H1 (cell line): Measurements from ENCODE around the gene SLC9A2. TPM values are rescaled to one million over a fixed set of nuclear protein-coding genes. Genes with fewer than 3 reads are reported as not detected.
A peak's percentile ranks its signal among the peaks of the same experiment; 100 is the strongest.

Experiments used
- CTCF ChIA-PET: fragments of 300-600 bp; sonication (Branson Sonifier 250); formaldehyde crosslinking; loops from one replicate; lab custom pipeline; 2021; ENCODE audit not compliant: partially characterized antibody; lab: Charles Lee
- POLR2A ChIA-PET: fragments of 300-600 bp; sonication (Branson Sonifier 250); formaldehyde crosslinking; loops from one replicate; lab custom pipeline; 2021; ENCODE audit warnings: inconsistent platforms; ENCODE audit not compliant: partially characterized antibody; lab: Charles Lee
- DNase-seq, 2 experiments: peaks; one replicate each; pipeline versions ENCODE4 v3.0.0 to v3.0.0-alpha.2; 2010 to 2022; ENCODE audit warnings: low spot score in 2 of 2, low read depth in 1 of 2, mixed read lengths in 1 of 2
- FAIRE-seq: peaks from 2 replicates; lab custom pipeline; 2011; peaks lifted over from hg19 to GRCh38; lab: Jason Lieb, UNC
- H2AFZ ChIP-seq: 2 replicates; pipeline ENCODE4 v1.8.1; 2012; ENCODE audit warnings: low read length, inconsistent platforms
- H2AK5ac ChIP-seq: 2 replicates; pipeline ENCODE4 v1.6.1; 2013; ENCODE audit warnings: low read depth, low read length
- H2BK120ac ChIP-seq: replicated peaks from 2 replicates; pipeline ENCODE3; 2013; ENCODE audit warnings: low read depth, low read length, inconsistent platforms
- H2BK12ac ChIP-seq: 2 replicates; pipeline ENCODE4 v1.6.1; 2013; ENCODE audit warnings: low read depth, low read length
- H2BK15ac ChIP-seq: 2 replicates; pipeline ENCODE4 v1.6.1; 2013; ENCODE audit warnings: low read length
- H2BK20ac ChIP-seq: 2 replicates; pipeline ENCODE4 v1.6.1; 2013; ENCODE audit warnings: low read length
- H2BK5ac ChIP-seq: 2 replicates; pipeline ENCODE4 v1.6.1; 2013; ENCODE audit warnings: low read depth, low read length
- H3K14ac ChIP-seq: 2 replicates; pipeline ENCODE4 v1.6.1; 2013; ENCODE audit warnings: inconsistent platforms; ENCODE audit not compliant: insufficient read length
- H3K18ac ChIP-seq: 2 replicates; pipeline ENCODE4 v1.6.1; 2013; ENCODE audit warnings: low read length; ENCODE audit errors: extremely low read depth
- H3K23ac ChIP-seq: 2 replicates; pipeline ENCODE4 v1.6.1; 2013; ENCODE audit warnings: inconsistent platforms; ENCODE audit not compliant: insufficient read length
- H3K23me2 ChIP-seq: 2 replicates; pipeline ENCODE4 v1.6.1; 2013; ENCODE audit warnings: low read depth, low read length
- H3K27ac ChIP-seq: 2 replicates; pipeline ENCODE4 v1.6.1; 2011; ENCODE audit warnings: low read depth, low read length, inconsistent platforms
- H3K27me3 ChIP-seq, 4 experiments: replicated peaks in 1 of 4; 1 replicate in 1 of 4; 2 replicates in 3 of 4; pipeline versions ENCODE4 v1.6.1 to v1.8.1; 2011 to 2013; ENCODE audit warnings: low read length in 3 of 4, mild to moderate bottlenecking in 3 of 4, inconsistent platforms in 2 of 4, mixed read lengths in 2 of 4, moderate library complexity in 1 of 4; ENCODE audit not compliant: control insufficient read depth in 3 of 4, insufficient read depth in 3 of 4; ENCODE audit errors: extremely low read depth in 1 of 4
- H3K36me3 ChIP-seq, 4 experiments: 2 replicates each; pipeline versions ENCODE4 v1.6.1 to v1.8.1; 2011 to 2013; ENCODE audit warnings: mild to moderate bottlenecking in 4 of 4, low read length in 3 of 4, moderate library complexity in 2 of 4, control low read depth in 1 of 4, inconsistent platforms in 1 of 4; ENCODE audit not compliant: insufficient read depth in 4 of 4, control insufficient read depth in 2 of 4
- H3K4ac ChIP-seq: replicated peaks from 2 replicates; pipeline ENCODE3; 2013; ENCODE audit warnings: low read length, low read depth, mixed read lengths, inconsistent platforms; ENCODE audit not compliant: insufficient read length
- H3K4me1 ChIP-seq, 4 experiments: replicated peaks in 1 of 4; 1 replicate in 1 of 4; 2 replicates in 3 of 4; pipeline versions ENCODE4 v1.6.1 to v1.8.1; 2011 to 2013; ENCODE audit warnings: low read length in 3 of 4, inconsistent platforms in 2 of 4, mixed read lengths in 1 of 4; ENCODE audit not compliant: insufficient read depth in 4 of 4, control insufficient read depth in 3 of 4
- H3K4me2 ChIP-seq, 2 experiments: 2 replicates each; pipeline versions ENCODE4 v1.6.1 to v1.8.1; 2011 to 2013; ENCODE audit warnings: low read depth in 2 of 2, low read length in 2 of 2, control low read depth in 1 of 2, inconsistent platforms in 1 of 2, mild to moderate bottlenecking in 1 of 2; ENCODE audit not compliant: insufficient read depth in 1 of 2
- H3K4me3 ChIP-seq, 4 experiments: fragments of 200-600, 300-600 bp in 1 of 4; sonication (generic), shearing (Covaris generic), sonication (Bioruptor Twin) in 1 of 4; 2 replicates each; pipeline versions ENCODE4 v1.5.1 to v1.8.1; 2011 to 2016; ENCODE audit warnings: low read length in 4 of 4, low read depth in 3 of 4, control low read depth in 2 of 4, inconsistent platforms in 2 of 4, mild to moderate bottlenecking in 2 of 4, mixed read lengths in 1 of 4, moderate library complexity in 1 of 4; ENCODE audit not compliant: insufficient read depth in 2 of 4; ENCODE audit errors: extremely low read depth in 1 of 4
- H3K56ac ChIP-seq: replicated peaks from 2 replicates; pipeline ENCODE3; 2013; ENCODE audit warnings: low read depth, mild to moderate bottlenecking, mixed read lengths, low read length, inconsistent platforms; ENCODE audit not compliant: insufficient read length
- H3K79me1 ChIP-seq: 2 replicates; pipeline ENCODE4 v1.6.1; 2013; ENCODE audit warnings: low read depth, low read length, control low read depth
- H3K79me2 ChIP-seq, 2 experiments: 2 replicates each; pipeline versions ENCODE4 v1.6.1 to v1.8.1; 2012 to 2013; ENCODE audit warnings: low read length in 2 of 2, mild to moderate bottlenecking in 2 of 2, inconsistent platforms in 1 of 2; ENCODE audit not compliant: insufficient read depth in 2 of 2, control insufficient read depth in 1 of 2
- H3K9ac ChIP-seq, 4 experiments: replicated peaks in 1 of 4; 1 replicate in 1 of 4; 2 replicates in 3 of 4; pipeline versions ENCODE4 v1.6.1 to v1.8.1; 2011 to 2013; ENCODE audit warnings: low read depth in 3 of 4, low read length in 3 of 4, control low read depth in 2 of 4, mild to moderate bottlenecking in 2 of 4, moderate library complexity in 2 of 4, inconsistent platforms in 1 of 4; ENCODE audit errors: extremely low read depth in 1 of 4
- H3K9me3 ChIP-seq, 2 experiments: 2 replicates each; pipeline versions ENCODE4 v1.6.1 to v1.8.1; 2012 to 2013; ENCODE audit warnings: mild to moderate bottlenecking in 2 of 2, moderate library complexity in 2 of 2, control low read depth in 1 of 2, inconsistent platforms in 1 of 2, low read depth in 1 of 2, low read length in 1 of 2, mixed read lengths in 1 of 2; ENCODE audit not compliant: insufficient read depth in 2 of 2
- H4K20me1 ChIP-seq, 2 experiments: replicated peaks in 1 of 2; 2 replicates each; pipeline versions ENCODE3 to v1.8.1; 2011 to 2013; ENCODE audit warnings: inconsistent platforms in 2 of 2, low read length in 2 of 2, mild to moderate bottlenecking in 1 of 2; ENCODE audit not compliant: insufficient read depth in 2 of 2, control insufficient read depth in 1 of 2
- H4K5ac ChIP-seq: 2 replicates; pipeline ENCODE4 v1.6.1; 2013; ENCODE audit warnings: low read length, low read depth, mixed read lengths, inconsistent platforms; ENCODE audit not compliant: insufficient read length
- H4K8ac ChIP-seq: 2 replicates; pipeline ENCODE4 v1.8.0; 2013; ENCODE audit warnings: mild to moderate bottlenecking, moderate library complexity, low read length, inconsistent platforms; ENCODE audit not compliant: insufficient read depth; ENCODE audit errors: extremely low read depth
- H4K91ac ChIP-seq: replicated peaks from 2 replicates; pipeline ENCODE3; 2013; ENCODE audit warnings: low read length, mixed read lengths, inconsistent platforms; ENCODE audit not compliant: insufficient read length
- CEBPB ChIP-seq: IDR thresholded peaks from 2 replicates; pipeline ENCODE4 v1.6.1; 2012; ENCODE audit warnings: low read depth, low read length
- POLR2A ChIP-seq, 2 experiments: IDR thresholded peaks; 1 replicate in 1 of 2; 2 replicates in 1 of 2; pipeline ENCODE4 v1.6.1; 2011; ENCODE audit warnings: low read depth in 2 of 2, low read length in 2 of 2, mild to moderate bottlenecking in 2 of 2; ENCODE audit errors: control extremely low read depth in 1 of 2
- RAD21 ChIP-seq, 2 experiments: IDR thresholded peaks in 1 of 2; conservative IDR thresholded peaks in 1 of 2; 2 replicates each; pipeline ENCODE4 v1.6.1; 2011; ENCODE audit warnings: low read depth in 2 of 2, low read length in 2 of 2, improper control_type of control experiment in 1 of 2, inconsistent platforms in 1 of 2, mild to moderate bottlenecking in 1 of 2, moderate library complexity in 1 of 2
- WGBS, 2 experiments: shearing (Covaris generic) in 1 of 2; methylation state at CpG; one replicate each; pipeline versions ENCODE4 v1.1.6 to v1.1.7; 2013 to 2015; ENCODE audit warnings: low lambda C conversion rate in 2 of 2, mixed read lengths in 2 of 2, inconsistent platforms in 1 of 2, low coverage in 1 of 2, missing lambda C conversion rate in 1 of 2; ENCODE audit not compliant: insufficient replicate concordance in 2 of 2, insufficient coverage in 1 of 2, insufficient read length in 1 of 2; ENCODE audit errors: extremely low coverage in 1 of 2, missing lambda C conversion rate in 1 of 2; 5-methylcytosine and 5-hydroxymethylcytosine counted together
- polyA plus RNA-seq, 7 experiments: library from polyadenylated mRNA; depleted of rRNA in 3 of 7; stranded (reverse) in 5 of 7; unstranded in 2 of 7; fragments of >200 nt in 5 of 7; fragments of 200-250 nt in 2 of 7; gene quantifications; 1 replicate in 5 of 7; 2 replicates in 1 of 7; 4 replicates in 1 of 7; pipeline versions ENCODE4 v1.2.1 to v1.2.3, GENCODE V29; 2011 to 2013; ENCODE audit warnings: missing spikeins in 2 of 7, mixed read lengths in 2 of 7
- total RNA-seq: library from RNA; stranded (reverse); fragmentation: NEBNext Ultra II Directional; extraction: Animal tissue kit (Norgen Biotek cat#: 25700); gene quantifications from 2 replicates; pipeline ENCODE4 v1.2.1, GENCODE V29; 2021
- TF ChIP-seq, protein P1 (sequence below), 3 experiments: IDR thresholded peaks; 1 replicate in 2 of 3; 2 replicates in 1 of 3; pipeline versions ENCODE4 v1.5.1 to v1.6.1; 2011; ENCODE audit warnings: low read length in 3 of 3, mild to moderate bottlenecking in 3 of 3, inconsistent platforms in 2 of 3, low read depth in 1 of 3, moderate library complexity in 1 of 3; ENCODE audit not compliant: insufficient read depth in 1 of 3; ENCODE audit errors: control extremely low read depth in 1 of 3

The SLC9A2 gene
- total and polyA plus RNA-seq, 2 of the 8 experiments (the other 6 are each of a cell fraction or from before 2014, with no cell fraction given): 0.06 to 0.13 TPM

DNA sequence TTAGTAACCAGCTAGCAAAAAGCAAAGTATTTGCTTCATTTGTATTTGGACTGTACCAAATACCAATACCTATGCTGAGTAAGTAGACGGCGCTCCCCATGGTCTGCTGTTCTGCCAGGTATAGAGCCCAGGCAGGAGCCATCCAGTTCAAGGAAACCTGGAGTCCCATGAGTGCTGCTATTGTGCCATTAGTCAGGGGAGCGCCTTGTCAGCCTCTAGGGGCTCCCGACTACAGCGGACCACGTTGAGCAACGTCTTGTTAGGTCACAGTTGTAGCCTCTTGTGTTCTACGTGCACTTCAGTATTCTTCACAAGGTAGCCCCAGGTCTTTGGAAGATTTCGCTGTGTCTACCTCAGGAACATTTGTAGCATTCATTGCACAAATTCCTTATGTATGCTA is 21.6 kb upstream of the SLC9A2 start:
- WGBS, 2 experiments: 72% methylated on average over 9 of the region's 9 CpGs; no CpG with 5 or more reads in 1 of the 2 experiments

More for the DNA sequence above, 21.6 kb upstream of the SLC9A2 start:
- H2AK5ac ChIP-seq: no peak overlapping the region
- H4K20me1 ChIP-seq: no peaks in the 10 kb centered on the region
- H3K4ac ChIP-seq: no peak overlapping the region
- H4K8ac ChIP-seq: no peak overlapping the region
- H2BK5ac ChIP-seq: no peak overlapping the region
- no peak overlapping the region for H4K91ac ChIP-seq
- H2BK20ac ChIP-seq: no peak overlapping the region
- H2BK12ac ChIP-seq: no peak overlapping the region
- H3K4me1 ChIP-seq: no peaks in the 10 kb centered on the region
- H3K4me2 ChIP-seq: no peak overlapping the region
- no peaks in the 10 kb centered on the region for H3K36me3 ChIP-seq
- no peaks in the 10 kb centered on the region for H3K9me3 ChIP-seq
- H3K27ac ChIP-seq: no peak overlapping the region
- no peak overlapping the region for H3K14ac ChIP-seq
- H2BK120ac ChIP-seq: no peak overlapping the region
- H2BK15ac ChIP-seq: no peak overlapping the region
- no peak for DNase-seq
- H4K5ac ChIP-seq: no peak overlapping the region
- H3K56ac ChIP-seq: no peak overlapping the region
- ChIA-PET CTCF (interaction anchor here (1.2 to 2.0 kb wide), 2 partner anchors 18 to 77 kb away, joined by 3 to 8 read pairs; no protein-coding TSS in a partner anchor), POLR2A (no interaction called here)
- H3K9ac ChIP-seq: no peak overlapping the region
- no peak overlapping the region for H3K4me3 ChIP-seq
- no peak overlapping the region for H3K23ac ChIP-seq
- FAIRE-seq: peak; percentile 36
- no peaks in the 10 kb centered on the region for H3K23me2 ChIP-seq
- no peak overlapping the region for H3K18ac ChIP-seq
- H3K79me1 ChIP-seq: no peaks in the 10 kb centered on the region
- H3K27me3 ChIP-seq: no peaks in the 10 kb centered on the region
- H3K79me2 ChIP-seq: no peaks in the 10 kb centered on the region
- peak in 1 of 2 experiments; percentile 4; a peak in 1 of 4 replicates for TF ChIP-seq RAD21 (IDR thresholded peaks at IDR 0.05 in 1 of 2, conservative IDR thresholded peaks at IDR 0.05 in 1 of 2; ENCODE audit: low read depth in 2 of 2, low read length in 2 of 2)
- 0 out of 2 replicates have a peak, but pooled peaks have one; percentile 44 for TF ChIP-seq CEBPB
- no peak for TF ChIP-seq POLR2A (IDR thresholded peaks at IDR 0.05; ENCODE audit: control extremely low read depth in 1 of 2, low read depth in 2 of 2, low read length in 2 of 2)
- TF ChIP-seq, protein P1, sequence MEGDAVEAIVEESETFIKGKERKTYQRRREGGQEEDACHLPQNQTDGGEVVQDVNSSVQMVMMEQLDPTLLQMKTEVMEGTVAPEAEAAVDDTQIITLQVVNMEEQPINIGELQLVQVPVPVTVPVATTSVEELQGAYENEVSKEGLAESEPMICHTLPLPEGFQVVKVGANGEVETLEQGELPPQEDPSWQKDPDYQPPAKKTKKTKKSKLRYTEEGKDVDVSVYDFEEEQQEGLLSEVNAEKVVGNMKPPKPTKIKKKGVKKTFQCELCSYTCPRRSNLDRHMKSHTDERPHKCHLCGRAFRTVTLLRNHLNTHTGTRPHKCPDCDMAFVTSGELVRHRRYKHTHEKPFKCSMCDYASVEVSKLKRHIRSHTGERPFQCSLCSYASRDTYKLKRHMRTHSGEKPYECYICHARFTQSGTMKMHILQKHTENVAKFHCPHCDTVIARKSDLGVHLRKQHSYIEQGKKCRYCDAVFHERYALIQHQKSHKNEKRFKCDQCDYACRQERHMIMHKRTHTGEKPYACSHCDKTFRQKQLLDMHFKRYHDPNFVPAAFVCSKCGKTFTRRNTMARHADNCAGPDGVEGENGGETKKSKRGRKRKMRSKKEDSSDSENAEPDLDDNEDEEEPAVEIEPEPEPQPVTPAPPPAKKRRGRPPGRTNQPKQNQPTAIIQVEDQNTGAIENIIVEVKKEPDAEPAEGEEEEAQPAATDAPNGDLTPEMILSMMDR (IDR thresholded peaks at IDR 0.05; ENCODE audit: control extremely low read depth in 1 of 3, insufficient read depth in 1 of 3, low read depth in 1 of 3, low read length in 3 of 3): peak in 2 of 3 experiments; percentile 19 to 38; a peak in 2 of 4 replicates
- H2AFZ ChIP-seq: no peak overlapping the region
